GM21367 (cell line): ENCODE results near the gene ZBTB40.

ENCODE experiments used
- ATAC-seq: cut with Tn5 transposase; IDR thresholded peaks from one replicate; pipeline ENCODE4 v1.9.1; 2021; ENCODE audit not compliant: unreplicated experiment

Gene ZBTB40

GRCh38 chr1:22578732-22579361, 127.2 kb downstream of the ZBTB40 start:
- ATAC-seq: no peak

GRCh38 chr1:22579541-22580155, 128.0 kb downstream of the ZBTB40 start:
- ATAC-seq: no peak
